ENCODE measurements around the gene KRT6A. TPM values are rescaled to one million over a fixed set of nuclear protein-coding genes. Genes with fewer than 3 reads are reported as not detected.

Gene KRT6A
- total and polyA plus RNA-seq, 2 experiments from 2014 or later: not detected

GRCh38 chr12:52474212-52474611, 18.8 kb downstream of the KRT6A start:
- Histone ChIP-seq H2AFZ (no peak overlapping the region), H3K9me2 (ENCODE audit: insufficient read depth) (no peaks in the 10 kb centered on the region), H3K9me3 (ENCODE audit: low read depth) (no peaks in the 10 kb centered on the region), H3K4me2 (ENCODE audit: unreplicated experiment) (no peak overlapping the region), H3K4me3 (no peak overlapping the region), H3K36me3 (ENCODE audit: low read depth) (no peaks in the 10 kb centered on the region), H3K27ac (no peak overlapping the region), H3K27me3 (replicated peaks; ENCODE audit: insufficient read depth) (peaks cover 6% of the 10 kb centered on the region), H3K79me2 (ENCODE audit: insufficient read depth) (no peaks in the 10 kb centered on the region), H4K20me1 (ENCODE audit: insufficient read depth) (no peaks in the 10 kb centered on the region), H3F3A (ENCODE audit: insufficient read depth) (no peaks in the 10 kb centered on the region), H3K9ac (no peak overlapping the region), H3K4me1 (ENCODE audit: insufficient read depth) (no peaks in the 10 kb centered on the region)
- in situ Hi-C loops (cut with MboI): no loop called here
- TF ChIP-seq EZH2 (IDR thresholded peaks at IDR 0.05; ENCODE audit: insufficient read depth, poor library complexity, severe bottlenecking) (no peak), EZH2phosphoT487 (IDR thresholded peaks at IDR 0.05; ENCODE audit: insufficient read depth, low read depth) (no peak)
- 61 to 70% methylated on average over 2 of the region's 2 CpGs for WGBS, 2 experiments (ENCODE audit: low coverage in 1 of 2, low lambda C conversion rate in 2 of 2, missing lambda C conversion rate in 2 of 2)
- no peak for DNase-seq

DNA sequence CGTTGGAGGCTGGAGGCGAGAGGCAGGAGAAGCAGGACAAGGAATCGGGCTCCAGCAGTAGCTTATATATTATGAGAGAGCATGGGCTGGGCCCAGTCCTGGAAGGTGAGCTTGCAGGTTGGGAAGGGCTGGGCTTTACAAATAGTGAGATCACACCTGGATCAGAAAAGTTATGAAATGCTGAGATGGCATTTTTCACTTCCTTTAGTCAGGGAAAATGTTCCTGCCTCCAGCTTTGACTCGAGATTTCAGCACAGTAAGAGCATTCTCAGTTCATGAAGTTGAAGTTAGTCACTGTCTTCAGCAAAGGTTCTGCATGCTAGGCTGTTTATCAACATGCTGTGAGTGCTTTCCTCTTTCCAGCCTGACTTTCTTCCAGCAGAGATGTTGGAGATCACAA, 19.3 kb downstream of the KRT6A start, which contains the start of gene KRT6C:
TSS of gene KRT6C (minus strand) at position 38 of the 400 bp plus-strand sequence. CDS start 68 bp downstream, outside the sequence.
- H3F3A ChIP-seq (ENCODE audit: insufficient read depth): no peaks in the 10 kb centered on the region
- TF ChIP-seq EZH2phosphoT487 (IDR thresholded peaks at IDR 0.05; ENCODE audit: insufficient read depth, low read depth): no peak
- no peak for TF ChIP-seq EZH2 (IDR thresholded peaks at IDR 0.05; ENCODE audit: insufficient read depth, poor library complexity, severe bottlenecking)
- peaks cover 6% of the 10 kb centered on the region for H3K27me3 ChIP-seq (replicated peaks; ENCODE audit: insufficient read depth)
- peak; percentile 9 for DNase-seq
- no peak within 1 kb of the TSS for H3K4me2 ChIP-seq (ENCODE audit: unreplicated experiment)
- no peak within 1 kb of the TSS for H3K9ac ChIP-seq
- no peaks in the 10 kb centered on the region for H3K9me3 ChIP-seq (ENCODE audit: low read depth)
- H2AFZ ChIP-seq: no peak within 1 kb of the TSS
- 48 to 64% methylated on average over 4 of the region's 4 CpGs for WGBS, 2 experiments (ENCODE audit: low coverage in 1 of 2, low lambda C conversion rate in 2 of 2, missing lambda C conversion rate in 2 of 2)
- H3K4me1 ChIP-seq (ENCODE audit: insufficient read depth): no peaks in the 10 kb centered on the region
- in situ Hi-C loops (cut with MboI): no loop called here
- H3K27ac ChIP-seq: no peak within 1 kb of the TSS
- no peak within 1 kb of the TSS for H3K4me3 ChIP-seq
- no peaks in the 10 kb centered on the region for H3K79me2 ChIP-seq (ENCODE audit: insufficient read depth)
- no peaks in the 10 kb centered on the region for H3K9me2 ChIP-seq (ENCODE audit: insufficient read depth)
- H3K36me3 ChIP-seq (ENCODE audit: low read depth): no peaks in the 10 kb centered on the region
- no peaks in the 10 kb centered on the region for H4K20me1 ChIP-seq (ENCODE audit: insufficient read depth)

DNA sequence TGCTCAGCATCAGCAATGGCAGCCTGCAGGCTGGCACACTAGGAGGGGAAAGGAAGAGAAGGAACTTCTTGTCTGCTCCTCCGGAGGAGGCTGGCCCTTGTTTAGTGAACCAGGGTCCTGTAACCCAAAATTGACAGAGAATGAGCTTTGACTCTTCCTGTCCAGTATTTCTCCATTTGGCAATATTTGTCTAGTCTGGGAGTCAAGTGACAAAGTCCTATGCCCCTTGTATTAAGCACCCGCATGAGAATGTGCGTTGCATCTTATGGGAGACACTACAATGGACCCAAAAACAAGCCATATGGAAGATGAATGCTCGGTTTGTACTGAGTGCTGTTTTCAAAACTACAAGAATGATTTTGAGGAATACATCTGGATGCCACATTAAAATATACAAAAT, 23.2 kb downstream of the KRT6A start:
- no peaks in the 10 kb centered on the region for H3K36me3 ChIP-seq (ENCODE audit: low read depth)
- H4K20me1 ChIP-seq (ENCODE audit: insufficient read depth): no peaks in the 10 kb centered on the region
- H3F3A ChIP-seq (ENCODE audit: insufficient read depth): no peaks in the 10 kb centered on the region
- no peaks in the 10 kb centered on the region for H3K9me3 ChIP-seq (ENCODE audit: low read depth)
- H3K9ac ChIP-seq: no peak overlapping the region
- H3K27me3 ChIP-seq (replicated peaks; ENCODE audit: insufficient read depth): peaks cover 22% of the 10 kb centered on the region
- 53 to 60% methylated on average over 4 of the region's 4 CpGs for WGBS, 2 experiments (ENCODE audit: low coverage in 1 of 2, low lambda C conversion rate in 2 of 2, missing lambda C conversion rate in 2 of 2)
- no peaks in the 10 kb centered on the region for H3K4me1 ChIP-seq (ENCODE audit: insufficient read depth)
- DNase-seq: no peak
- no peaks in the 10 kb centered on the region for H3K79me2 ChIP-seq (ENCODE audit: insufficient read depth)
- H3K4me2 ChIP-seq (ENCODE audit: unreplicated experiment): no peak overlapping the region
- no peaks in the 10 kb centered on the region for H3K9me2 ChIP-seq (ENCODE audit: insufficient read depth)
- H2AFZ ChIP-seq: no peak overlapping the region
- TF ChIP-seq EZH2phosphoT487 (IDR thresholded peaks at IDR 0.05; ENCODE audit: insufficient read depth, low read depth) (no peak), EZH2 (IDR thresholded peaks at IDR 0.05; ENCODE audit: insufficient read depth, poor library complexity, severe bottlenecking) (no peak)
- H3K4me3 ChIP-seq: no peak overlapping the region
- in situ Hi-C loops (cut with MboI): no loop called here
- H3K27ac ChIP-seq: no peak overlapping the region

DNA sequence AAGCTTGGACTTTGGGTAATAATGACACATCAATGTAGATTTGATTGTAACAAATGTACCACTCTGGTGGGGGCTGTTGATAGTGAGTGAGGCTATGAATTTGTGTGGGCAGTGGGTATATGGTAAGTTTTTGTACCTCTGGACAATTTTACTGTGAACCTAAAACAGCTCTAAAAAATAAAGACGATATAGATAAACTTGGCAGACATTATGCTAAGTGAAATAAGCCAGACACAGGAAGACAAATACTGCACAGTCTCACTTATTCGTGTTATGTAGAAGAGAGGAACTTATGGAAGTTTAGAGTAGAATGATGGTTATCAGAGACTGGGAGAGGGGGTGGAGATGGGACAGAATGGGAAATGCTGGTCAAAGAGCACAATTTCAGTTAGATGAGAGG, 28.2 kb downstream of the KRT6A start:
- H3K36me3 ChIP-seq (ENCODE audit: low read depth): no peaks in the 10 kb centered on the region
- no peak for TF ChIP-seq EZH2 (IDR thresholded peaks at IDR 0.05; ENCODE audit: insufficient read depth, poor library complexity, severe bottlenecking)
- no peak for TF ChIP-seq EZH2phosphoT487 (IDR thresholded peaks at IDR 0.05; ENCODE audit: insufficient read depth, low read depth)
- no peaks in the 10 kb centered on the region for H3F3A ChIP-seq (ENCODE audit: insufficient read depth)
- no peak overlapping the region for H3K4me2 ChIP-seq (ENCODE audit: unreplicated experiment)
- H4K20me1 ChIP-seq (ENCODE audit: insufficient read depth): no peaks in the 10 kb centered on the region
- peaks cover 53% of the 10 kb centered on the region for H3K27me3 ChIP-seq (replicated peaks; ENCODE audit: insufficient read depth)
- no peaks in the 10 kb centered on the region for H3K79me2 ChIP-seq (ENCODE audit: insufficient read depth)
- 0% methylated on average over 2 of the region's 2 CpGs for WGBS, 2 experiments (ENCODE audit: low coverage in 1 of 2, low lambda C conversion rate in 2 of 2, missing lambda C conversion rate in 2 of 2)
- no peaks in the 10 kb centered on the region for H3K4me1 ChIP-seq (ENCODE audit: insufficient read depth)
- H3K9me2 ChIP-seq (ENCODE audit: insufficient read depth): no peaks in the 10 kb centered on the region
- no peak for DNase-seq
- no peak overlapping the region for H3K9ac ChIP-seq
- H3K9me3 ChIP-seq (ENCODE audit: low read depth): no peaks in the 10 kb centered on the region
- no peak overlapping the region for H3K27ac ChIP-seq
- in situ Hi-C loops (cut with MboI): no loop called here
- H3K4me3 ChIP-seq: no peak overlapping the region
- H2AFZ ChIP-seq: no peak overlapping the region

GRCh38 chr12:52461693-52462092, 31.4 kb downstream of the KRT6A start:
- DNase-seq: no peak
- Histone ChIP-seq H3K36me3 (ENCODE audit: low read depth) (no peaks in the 10 kb centered on the region), H2AFZ (no peak overlapping the region), H3K27me3 (replicated peaks; ENCODE audit: insufficient read depth) (peaks cover 46% of the 10 kb centered on the region), H3F3A (ENCODE audit: insufficient read depth) (no peaks in the 10 kb centered on the region), H3K4me3 (no peak overlapping the region), H3K9me2 (ENCODE audit: insufficient read depth) (no peaks in the 10 kb centered on the region), H3K27ac (no peak overlapping the region), H4K20me1 (ENCODE audit: insufficient read depth) (no peaks in the 10 kb centered on the region), H3K9me3 (ENCODE audit: low read depth) (no peaks in the 10 kb centered on the region), H3K4me1 (ENCODE audit: insufficient read depth) (no peaks in the 10 kb centered on the region), H3K9ac (no peak overlapping the region), H3K4me2 (ENCODE audit: unreplicated experiment) (no peak overlapping the region), H3K79me2 (ENCODE audit: insufficient read depth) (no peaks in the 10 kb centered on the region)
- in situ Hi-C loops (cut with MboI): no loop called here
- TF ChIP-seq EZH2phosphoT487 (IDR thresholded peaks at IDR 0.05; ENCODE audit: insufficient read depth, low read depth) (no peak), EZH2 (IDR thresholded peaks at IDR 0.05; ENCODE audit: insufficient read depth, poor library complexity, severe bottlenecking) (no peak)
- 46 to 64% methylated on average over 5 of the region's 5 CpGs for WGBS, 2 experiments (ENCODE audit: low coverage in 1 of 2, low lambda C conversion rate in 2 of 2, missing lambda C conversion rate in 2 of 2)

Data from GM23248 (cell line).